Stimulated activated CD8-positive, alpha-beta memory T cell treated with anti-CD3 and anti-CD28 coated beads, Interleukin-15, amount 100 ng/mL, for 4 hours (primary cell): ENCODE data around the gene MRPS7.

ENCODE experiments used
- DNase-seq, 2 donors: peaks; one replicate each; pipeline ENCODE4 v3.0.0-alpha.2; 2020; ENCODE audit warnings: low read depth in 2 of 2

MRPS7 gene

DNA sequence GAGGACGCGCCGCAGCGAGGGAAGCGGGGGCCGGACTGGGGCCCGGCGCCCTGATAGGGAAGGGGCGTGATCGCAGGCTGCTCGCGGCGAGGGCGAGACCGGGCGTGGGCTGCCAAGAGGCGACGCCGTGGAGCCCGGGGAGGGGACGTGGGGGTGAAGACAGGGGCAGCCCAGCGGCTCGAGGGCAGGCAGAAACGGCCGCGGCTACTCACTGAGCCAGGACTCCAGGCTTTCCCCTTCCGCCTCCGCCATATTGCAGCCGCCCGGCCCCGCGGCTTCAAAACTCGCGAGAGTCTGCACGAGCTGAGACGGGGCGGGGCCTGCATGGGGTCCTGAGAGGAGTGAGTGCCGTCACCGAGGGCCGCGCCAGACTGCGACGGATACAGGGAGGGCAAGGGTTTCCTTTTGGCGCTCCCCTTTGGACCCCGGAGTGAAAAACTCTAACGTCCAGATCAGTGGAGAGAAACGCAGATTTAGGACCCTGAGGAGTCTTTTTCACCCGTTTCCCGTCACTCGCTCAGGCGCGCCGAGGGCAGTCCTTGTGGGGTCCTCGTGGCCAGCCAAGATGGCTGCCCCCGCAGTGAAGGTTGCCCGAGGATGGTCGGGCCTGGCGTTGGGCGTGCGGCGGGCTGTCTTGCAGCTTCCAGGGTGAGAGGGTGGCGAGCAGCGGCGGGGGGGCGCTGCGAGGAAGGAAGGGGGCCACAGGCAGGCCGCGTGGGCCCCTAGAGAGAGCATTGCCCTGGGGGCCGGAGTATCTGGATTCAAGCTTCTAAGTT, at the start of gene MRPS7, which contains the start of gene GGA3:
Gene MRPS7 (plus strand): TSS at position 544 of the 776 bp plus-strand sequence. CDS start 22 bp downstream, at position 566.
Gene GGA3 (minus strand): TSS at position 271 of the 776 bp plus-strand sequence. CDS start 19 bp downstream, at position 252.
- DNase-seq, result peak; percentile 90 to 91

DNA sequence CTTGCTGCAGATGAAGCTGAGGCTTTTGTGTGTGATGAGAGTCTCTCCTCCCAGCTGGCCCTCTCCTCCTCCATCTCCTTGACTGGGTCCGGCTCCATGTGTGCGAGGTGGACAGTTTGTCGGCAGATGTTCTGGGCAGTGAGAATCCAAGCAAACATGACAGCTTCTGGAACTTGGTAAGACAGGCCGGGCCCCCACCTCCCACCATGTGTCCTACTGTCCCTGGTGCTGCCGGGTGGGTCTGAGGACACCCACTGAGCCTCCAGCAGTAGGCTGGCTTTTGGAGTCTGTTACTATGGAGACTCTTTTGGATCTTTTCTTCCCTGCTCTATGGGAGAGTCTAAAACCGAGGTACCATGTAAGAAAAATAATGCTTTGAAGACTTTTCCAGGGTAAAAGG, 43.5 kb upstream of the MRPS7 start:
- no peak for DNase-seq

DNA sequence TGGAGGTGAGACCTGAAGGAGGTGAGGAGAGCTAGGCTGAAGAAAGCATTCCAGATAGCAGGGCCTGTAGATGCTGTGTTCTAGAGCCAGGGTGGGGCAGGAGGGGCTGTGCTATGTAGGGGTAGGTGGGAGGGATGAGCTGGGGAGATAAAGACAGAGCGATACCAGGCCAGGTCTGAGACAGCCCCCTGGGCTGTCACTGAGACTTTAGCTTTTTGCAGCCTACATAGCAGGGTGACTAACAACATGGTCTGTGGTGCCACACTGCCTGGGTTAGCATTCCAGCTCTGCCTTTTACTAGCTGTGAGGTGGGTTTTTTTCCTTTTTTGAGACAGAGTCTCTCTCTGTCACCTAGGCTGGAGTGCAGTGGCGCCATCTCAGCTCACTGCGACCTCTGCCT, 41.9 kb upstream of the MRPS7 start:
- no peak for DNase-seq

DNA sequence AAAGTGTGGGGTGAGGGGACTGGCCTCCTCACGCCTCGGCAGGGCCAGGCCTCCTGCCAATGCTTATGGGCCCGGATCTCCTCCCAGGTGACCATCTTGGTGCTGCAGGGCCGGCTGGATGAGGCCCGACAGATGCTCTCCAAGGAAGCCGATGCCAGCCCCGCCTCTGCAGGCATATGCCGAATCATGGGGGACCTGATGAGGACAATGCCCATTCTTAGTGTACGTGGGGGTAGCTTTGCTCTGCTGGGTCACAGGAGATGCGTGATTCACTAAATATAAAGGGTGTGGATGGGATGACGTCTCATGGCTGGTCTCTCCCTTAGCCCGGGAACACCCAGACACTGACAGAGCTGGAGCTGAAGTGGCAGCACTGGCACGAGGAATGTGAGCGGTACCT, 36.7 kb upstream of the MRPS7 start:
- DNase-seq, result no peak

DNA sequence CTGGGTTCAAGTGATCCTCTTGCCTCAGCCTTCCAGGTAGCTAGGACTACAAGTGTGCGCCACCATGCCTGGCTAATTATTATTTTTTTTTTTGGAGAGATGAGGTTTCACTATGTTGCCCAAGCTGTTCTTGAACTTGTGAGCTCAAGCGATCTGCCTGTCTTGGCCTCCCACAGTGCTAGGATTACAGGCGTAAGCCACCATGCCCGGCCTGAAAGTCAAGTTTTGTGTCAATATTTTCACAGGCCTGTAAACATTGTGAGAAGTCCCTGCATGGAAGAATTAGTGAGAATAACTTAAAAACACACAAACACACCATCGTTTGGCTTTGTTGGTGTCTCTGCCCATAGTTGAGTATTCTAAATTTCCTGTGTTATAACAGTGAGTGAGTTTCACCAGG, 34.0 kb upstream of the MRPS7 start:
- no peak for DNase-seq

DNA sequence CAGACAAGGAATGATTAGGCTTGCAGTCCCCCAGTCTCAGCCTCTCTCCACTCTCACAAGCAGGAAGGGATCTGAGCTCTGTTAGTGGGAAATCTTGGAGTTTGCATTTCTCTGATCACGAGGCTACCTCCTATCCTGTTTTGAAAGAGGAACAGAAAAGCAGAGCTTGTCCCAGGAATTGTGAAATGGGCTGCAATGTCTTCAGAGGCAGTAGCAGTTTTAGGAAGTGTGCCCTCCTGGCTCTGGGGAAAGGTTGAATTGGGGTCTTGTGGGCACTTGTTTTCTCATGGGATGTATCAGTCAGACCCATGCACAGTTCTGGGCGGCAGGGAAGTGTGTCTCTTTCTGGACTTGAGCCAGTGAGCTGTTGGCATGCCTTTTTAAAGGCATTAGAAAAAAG, 33.4 kb upstream of the MRPS7 start:
- no peak for DNase-seq

DNA sequence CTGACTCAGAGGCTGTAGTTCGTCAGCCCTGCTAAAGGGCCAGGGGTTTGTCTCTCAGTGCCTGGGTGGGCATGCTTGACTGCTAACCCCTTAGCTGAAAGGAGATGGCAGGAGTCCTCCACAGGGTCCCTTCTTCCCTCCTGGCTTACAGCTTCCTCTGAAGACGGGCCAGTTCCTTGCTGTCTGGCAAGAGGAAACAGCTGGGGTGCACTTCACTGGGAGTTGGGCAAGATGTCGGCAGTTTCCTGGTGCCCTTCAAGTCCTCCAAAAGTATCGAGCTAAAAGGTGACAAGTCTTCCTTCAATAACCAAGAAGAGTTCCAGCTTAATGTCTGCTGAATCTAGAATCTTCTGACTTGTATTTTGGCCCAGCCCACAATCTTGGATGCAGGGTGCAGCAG, 32.8 kb upstream of the MRPS7 start:
- no peak for DNase-seq

DNA sequence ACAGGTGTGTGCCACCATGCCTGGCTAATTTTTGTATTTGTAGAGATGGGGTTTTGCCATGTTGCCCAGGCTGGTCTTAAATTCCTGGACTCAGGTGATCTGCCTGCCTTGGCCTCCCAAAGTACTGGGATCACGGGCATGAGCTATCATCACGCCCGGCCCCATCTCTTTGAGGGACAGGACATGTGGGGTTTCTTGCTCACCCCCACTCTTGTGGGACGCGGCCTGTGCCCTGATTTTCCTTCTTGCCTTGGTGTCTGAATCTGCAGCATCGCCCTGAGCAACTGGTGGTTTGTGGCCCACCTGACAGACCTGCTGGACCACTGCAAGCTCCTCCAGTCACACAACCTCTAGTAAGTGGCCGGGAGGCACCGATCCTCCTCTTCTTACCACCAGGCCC, 30.6 kb upstream of the MRPS7 start:
- no peak for DNase-seq

DNA sequence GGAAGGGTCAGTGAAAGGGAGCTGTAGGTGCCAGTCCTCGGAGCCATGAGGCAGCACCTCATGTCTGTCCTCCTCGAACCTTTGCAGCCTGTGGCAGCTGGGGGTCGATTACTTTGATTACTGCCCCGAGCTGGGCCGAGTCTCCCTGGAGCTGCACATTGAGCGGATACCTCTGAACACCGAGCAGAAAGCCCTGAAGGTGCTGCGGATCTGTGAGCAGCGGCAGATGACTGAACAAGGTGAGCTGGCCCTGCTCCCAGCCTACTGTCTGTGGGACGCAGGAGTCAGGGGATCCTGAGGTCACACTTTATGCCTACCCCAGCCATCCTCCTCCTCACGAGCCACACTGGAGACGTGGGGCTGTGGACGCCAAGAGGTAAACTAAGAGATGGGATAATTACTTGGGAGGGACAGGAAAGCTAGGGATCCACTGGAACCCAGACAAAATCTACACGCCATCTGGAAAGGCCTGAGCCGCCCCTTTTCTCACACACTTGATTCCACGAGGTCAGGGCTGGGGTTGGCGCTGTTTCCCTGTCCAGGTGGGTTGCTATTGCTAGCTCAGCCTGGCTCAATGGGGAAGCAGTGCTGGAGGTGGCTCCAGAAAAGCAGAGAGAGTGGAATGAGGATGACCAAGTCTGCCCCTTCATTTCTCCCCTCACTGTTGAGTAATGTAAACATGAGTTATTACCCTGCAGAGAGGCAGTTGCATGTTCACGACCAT, 29.8 kb upstream of the MRPS7 start:
- DNase-seq, result no peak

DNA sequence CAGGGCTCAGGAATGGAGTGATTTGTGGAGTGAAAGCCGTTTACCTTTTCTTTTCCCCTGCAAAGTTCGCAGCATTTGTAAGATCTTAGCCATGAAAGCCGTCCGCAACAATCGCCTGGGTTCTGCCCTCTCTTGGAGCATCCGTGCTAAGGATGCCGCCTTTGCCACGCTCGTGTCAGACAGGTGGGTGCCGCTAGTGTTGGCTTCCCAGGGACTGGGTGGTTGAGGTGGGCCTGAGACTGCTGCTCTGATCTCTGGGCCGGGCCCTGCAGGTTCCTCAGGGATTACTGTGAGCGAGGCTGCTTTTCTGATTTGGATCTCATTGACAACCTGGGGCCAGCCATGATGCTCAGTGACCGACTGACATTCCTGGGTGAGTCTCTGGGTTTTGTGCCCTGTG, 28.9 kb upstream of the MRPS7 start:
- DNase-seq, result no peak

DNA sequence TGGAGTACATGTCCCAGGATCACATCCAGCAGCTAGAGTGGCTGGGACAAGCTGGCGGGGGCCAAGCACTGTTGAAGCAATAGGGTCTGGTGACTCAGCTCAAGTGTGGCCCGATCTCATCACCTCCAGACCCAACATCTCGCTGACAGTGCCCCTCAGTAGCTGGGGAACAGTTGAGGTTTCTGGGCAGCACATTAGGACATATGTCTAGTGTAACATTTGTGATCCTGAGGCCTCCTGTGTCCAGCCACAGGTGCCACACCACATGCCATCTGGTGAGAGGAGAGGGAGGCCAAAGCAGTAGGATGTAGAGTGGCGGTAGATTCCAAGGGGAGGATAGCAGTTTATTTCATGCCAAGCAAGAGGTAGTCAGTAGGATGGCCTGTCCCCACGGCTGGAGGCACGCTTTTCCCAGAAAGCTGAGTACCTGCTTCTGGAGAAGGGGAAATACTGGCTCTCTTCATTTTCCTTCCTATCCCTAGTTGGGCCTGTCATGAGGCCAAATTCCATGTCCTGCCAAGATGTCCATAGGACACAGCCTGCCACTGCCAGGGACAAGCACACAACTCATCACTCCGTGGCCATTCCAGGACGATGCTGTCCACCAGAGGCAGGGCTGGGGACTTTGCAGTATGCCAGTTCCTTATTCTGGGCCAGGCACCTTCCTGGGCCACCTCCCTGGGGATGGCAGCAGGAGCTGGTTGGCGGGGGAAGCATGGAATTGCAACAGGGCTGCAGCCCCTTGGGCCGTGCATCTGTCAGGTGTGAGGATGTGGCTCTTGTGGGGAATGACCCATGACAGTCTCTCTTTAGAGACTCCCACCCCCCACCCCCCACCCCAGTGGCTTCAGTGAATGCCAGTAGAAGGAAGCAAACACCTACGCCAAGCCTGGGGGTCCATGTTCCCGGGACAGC, 24.3 kb upstream of the MRPS7 start:
- DNase-seq, result no peak

DNA sequence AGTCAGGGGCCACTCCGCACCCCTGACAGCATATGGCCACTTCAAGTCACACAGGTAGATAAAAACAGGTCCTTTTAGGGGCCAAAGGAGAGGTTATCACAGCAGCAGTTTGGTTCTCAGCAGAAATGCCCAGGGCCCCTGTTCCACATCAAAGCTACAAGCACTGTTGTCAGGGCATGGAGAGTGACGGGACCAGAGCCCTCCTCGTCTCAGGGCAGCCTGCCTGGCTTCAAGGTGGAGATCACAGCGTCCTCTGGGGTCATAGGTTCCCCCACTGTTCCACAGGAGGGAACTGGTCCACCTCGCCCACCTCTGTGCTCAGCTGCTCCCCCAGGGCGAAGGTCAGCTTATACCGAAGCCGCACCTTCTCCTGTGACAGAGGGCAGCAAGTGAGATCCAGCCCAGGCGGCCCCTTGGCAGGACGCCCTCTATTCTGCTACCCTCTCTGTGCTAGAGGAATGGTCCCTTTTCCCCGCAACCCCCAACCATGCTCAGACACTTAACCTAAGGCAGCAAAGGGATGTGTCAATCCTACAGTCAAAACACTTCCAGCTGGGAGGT, 23.6 kb upstream of the MRPS7 start:
- no peak for DNase-seq

DNA sequence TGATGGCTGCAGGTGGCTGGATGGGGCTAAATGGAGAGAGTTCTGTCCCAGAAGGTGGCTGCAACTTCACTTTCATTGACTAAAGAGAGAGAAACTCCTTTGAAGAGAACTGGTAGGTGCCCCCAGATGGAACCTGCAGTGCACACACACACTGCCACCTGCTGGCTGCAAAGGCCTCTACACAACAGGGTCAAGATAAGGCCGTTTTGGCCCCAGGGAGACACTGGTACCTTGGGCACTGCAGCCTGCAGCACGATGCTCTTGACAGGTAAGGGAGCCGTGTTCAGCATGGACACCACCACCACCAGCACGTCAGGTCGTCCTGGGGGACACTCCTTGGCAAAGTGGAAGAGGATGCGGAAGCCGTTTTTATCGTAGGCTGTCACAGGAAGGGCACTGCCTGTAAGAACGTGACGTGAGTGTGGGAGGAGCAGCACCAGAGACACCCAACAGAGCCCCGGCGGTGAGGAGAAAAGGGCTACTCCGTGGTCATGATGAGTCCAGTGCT, 22.9 kb upstream of the MRPS7 start:
- DNase-seq, result peak in 1 of 2 donors; percentile 13

DNA sequence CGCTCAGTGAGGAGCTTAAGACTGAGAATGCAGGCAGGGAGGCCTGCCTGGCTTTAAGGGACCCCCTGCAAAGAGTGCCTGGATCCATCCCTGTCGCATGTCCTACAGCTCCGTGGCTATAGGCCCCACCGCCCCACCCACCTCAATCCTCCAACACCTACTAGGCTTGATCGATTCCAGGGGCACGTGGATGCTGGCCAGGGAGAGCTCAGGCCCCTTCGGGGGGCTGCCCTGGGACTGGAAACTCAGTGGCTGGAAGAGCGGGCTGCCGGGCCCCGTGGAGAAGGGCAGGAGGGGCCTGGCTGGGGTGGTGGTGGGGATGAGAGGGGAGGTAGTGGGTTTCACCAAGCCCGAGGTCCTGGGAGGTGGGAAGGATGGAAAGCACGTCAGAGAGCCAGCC, 22.5 kb upstream of the MRPS7 start:
- no peak for DNase-seq

DNA sequence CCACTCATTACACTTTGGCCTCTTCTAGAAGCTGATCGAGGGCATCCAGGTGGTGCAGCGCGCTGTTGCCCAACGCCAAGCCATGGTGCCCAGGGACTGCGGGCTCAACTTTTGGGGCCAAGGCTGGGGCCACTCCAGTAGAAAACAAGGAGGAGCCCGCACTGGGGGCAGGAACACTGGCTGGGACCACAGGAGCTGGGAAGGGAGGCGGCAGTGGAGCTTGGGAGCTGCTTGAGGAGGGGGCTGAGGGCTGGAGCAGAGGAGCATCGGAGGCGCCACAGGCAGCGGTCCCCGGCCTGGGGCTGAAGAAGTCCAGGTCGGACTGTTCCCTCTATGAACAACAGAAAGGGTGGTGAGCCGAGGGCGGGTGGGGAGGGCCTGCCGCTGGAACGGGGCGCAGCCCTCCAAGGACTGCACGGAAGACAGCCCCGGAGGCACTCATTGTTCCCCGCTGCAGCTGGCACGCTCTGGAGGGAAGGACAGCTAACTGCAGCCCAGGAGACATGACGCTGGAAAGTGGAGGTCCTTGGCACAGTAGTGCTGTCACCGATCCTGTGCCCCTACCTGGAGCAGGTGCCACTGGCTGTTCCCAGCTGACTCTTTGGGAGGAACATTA, 21.8 kb upstream of the MRPS7 start:
- no peak for DNase-seq

DNA sequence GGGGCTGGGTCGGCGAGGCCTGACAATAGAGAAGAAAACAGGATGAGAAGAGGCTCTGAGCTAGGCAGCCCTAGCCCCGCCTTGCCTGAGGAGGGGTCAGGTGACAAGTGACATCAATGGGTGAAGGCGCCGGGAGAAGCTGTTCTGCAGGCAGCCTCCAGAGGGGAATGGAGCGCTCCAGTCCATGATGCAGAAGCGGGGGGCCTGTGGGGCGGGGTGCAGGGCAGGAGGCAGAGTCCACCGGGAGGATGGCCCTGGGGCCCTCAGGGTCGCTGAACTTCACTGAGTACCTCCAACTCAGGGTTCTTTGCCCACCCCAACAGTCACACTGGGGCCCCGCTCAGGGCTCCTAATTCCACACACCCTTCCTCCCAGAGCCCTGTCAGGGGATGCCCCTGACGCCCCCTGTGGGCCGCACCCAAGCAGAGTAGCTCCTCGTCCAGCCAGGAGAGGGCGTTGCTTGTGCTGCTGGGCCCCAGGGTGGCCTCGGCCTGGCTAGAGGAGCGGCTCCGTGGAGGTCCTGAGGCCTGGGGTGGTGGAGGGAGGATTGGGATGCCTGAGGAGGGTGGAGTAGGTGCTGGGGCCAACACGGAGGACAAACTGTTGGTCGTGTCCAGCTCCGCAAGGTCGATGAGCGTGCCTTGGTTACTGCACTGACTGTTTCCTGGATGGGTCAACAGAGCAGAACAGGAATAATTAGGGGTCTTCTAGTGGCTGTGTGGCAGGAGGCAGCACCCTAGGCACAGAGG, 21.1 kb upstream of the MRPS7 start:
- DNase-seq, result peak in 1 of 2 donors; percentile 14

DNA sequence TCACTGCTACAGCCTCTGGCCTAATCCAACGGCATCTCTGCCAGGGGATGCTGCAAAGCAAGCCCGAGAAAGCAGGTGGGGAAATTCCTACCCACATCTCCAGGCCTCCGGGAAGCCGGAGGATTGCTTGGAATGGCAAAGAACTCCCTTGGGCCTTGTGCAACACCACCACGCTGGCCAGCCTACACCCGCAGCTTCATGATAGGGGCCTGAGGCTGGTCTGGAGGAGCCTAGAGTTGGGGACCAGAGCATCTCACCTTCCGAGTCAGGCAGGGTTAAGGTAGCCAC, 20.6 kb upstream of the MRPS7 start:
- no peak for DNase-seq

DNA sequence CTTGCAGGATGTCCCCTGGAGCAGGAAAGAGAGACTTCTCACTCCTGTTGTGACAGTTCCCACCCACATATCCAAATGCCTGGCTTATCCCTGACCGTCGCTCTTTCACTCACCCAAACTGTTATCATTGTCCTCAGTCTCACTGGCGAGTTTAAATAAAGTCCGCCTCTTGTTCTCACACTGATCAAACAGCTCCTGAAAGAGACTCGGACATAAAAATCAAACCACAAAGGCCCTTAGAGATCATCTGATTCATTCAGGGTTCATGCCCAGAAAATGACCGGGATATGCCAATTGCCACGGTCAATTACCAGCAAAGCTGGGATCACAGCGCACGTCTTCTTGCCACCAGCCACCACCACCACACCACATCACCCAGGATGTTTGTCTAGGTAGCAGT, 20.2 kb upstream of the MRPS7 start:
- DNase-seq, result no peak

DNA sequence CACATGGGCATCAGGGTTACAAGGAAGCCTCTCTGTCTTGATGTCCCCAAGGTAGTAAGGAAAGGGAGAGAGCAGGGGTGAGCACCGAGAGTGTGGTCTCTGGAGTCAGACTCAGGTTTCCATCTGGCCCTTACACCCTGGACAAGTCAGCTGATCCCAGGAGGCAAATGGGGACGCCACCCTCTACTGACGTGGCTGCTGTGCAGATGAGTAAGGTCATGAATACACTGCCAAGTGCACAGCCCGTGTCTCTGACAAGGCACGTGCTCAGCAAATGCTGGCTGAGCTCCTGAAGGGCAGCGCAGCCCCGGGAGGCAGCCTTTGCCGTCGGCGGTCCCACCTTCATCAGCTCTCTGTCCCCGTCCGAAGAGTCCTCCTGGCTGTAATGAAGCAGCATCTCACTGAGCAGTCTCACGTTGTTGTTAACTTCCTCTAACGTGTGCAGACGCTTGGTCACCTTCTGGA, 19.7 kb upstream of the MRPS7 start:
- DNase-seq, result no peak

DNA sequence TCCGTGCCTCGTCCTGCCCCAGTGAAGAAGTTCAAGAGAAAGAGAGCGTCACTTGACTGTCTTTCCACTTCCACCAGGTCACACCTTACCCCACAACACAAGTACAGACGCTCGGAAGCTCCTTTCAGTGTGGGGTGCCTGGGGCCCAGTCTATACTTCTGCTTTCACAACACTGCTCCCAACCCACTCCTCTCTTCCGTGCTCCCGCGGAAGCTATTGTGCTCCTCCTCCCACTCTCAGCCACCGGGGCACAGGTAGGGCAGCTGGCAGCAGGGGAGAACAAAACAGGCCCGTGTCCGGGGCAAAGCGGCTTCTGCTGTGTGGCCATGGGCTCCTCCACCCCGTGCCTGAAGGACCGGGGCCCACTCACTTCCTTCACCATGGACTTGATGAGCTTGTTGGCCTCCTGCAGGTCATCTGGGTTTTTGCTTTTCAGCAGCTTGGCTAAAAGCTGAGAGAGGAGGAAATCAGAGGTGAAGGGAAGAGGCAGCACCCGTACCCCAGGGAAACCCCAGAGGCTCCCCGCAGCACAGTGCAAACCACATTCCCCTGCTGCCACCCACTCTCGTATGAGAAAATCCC, 19.1 kb upstream of the MRPS7 start:
- no peak for DNase-seq
